ENCODE measurements around the gene EVC2. TPM values are rescaled to one million over a fixed set of nuclear protein-coding genes. Genes with fewer than 3 reads are reported as not detected.
A peak's percentile ranks its signal among the peaks of the same experiment; 100 is the strongest.

Gene EVC2
- total and polyA plus RNA-seq, 2 of the 4 experiments (the other 2 are of a cell fraction), result 2.7 to 5.9 TPM

DNA sequence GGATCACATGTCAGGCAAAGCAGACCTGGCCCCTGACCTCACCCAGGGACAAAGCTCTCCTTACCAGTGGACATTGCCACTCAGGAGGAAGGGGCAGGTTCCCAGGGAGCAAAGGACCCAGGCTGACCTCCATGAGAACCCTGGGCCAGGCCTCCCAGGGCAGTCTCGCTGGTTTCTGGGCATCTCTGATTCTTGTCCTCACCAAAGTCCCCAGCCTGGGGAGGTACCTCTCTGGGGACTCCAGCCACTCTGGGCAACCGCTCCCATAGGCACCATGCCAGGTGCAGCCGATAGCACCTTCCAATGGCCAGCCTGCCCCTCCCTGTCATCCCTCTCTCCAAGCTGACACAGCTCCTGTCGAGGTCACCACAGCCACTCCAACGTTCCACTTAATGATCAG lies 7.9 kb downstream of the EVC2 start:
- Histone ChIP-seq H2AK5ac (ENCODE audit: low read depth, low read length) (no peak overlapping the region), H3K9me1 (ENCODE audit: insufficient read depth, low read length) (peaks cover 6% of the 10 kb centered on the region; the same call in 1 of the 2 replicates), H3K23ac (ENCODE audit: low read depth, low read length) (no peak overlapping the region), H3K14ac (replicated peaks; ENCODE audit: low read depth, low read length) (no peak overlapping the region), H3K4me1 (ENCODE audit: control insufficient read depth, insufficient read depth, low read length) (no peaks in the 10 kb centered on the region), H3K79me1 (ENCODE audit: low read depth in 1 of 2, low read length in 2 of 2) (peaks cover 19 to 40% of the 10 kb centered on the region in 2 experiments), H3K18ac (ENCODE audit: low read depth, low read length) (no peak overlapping the region), H4K91ac (ENCODE audit: insufficient read depth, low read depth, low read length) (no peak overlapping the region), H3K4me3 (ENCODE audit: insufficient read depth, low read depth, low read length) (no peak overlapping the region), H2BK20ac (ENCODE audit: low read depth, low read length) (no peak overlapping the region), H2BK5ac (ENCODE audit: low read depth, low read length, poor library complexity, severe bottlenecking) (no peak overlapping the region), H4K20me1 (ENCODE audit: insufficient read depth, low read length) (peaks cover 4% of the 10 kb centered on the region; the same call in 1 of the 2 replicates), H4K8ac (ENCODE audit: low read depth in 2 of 2, low read length in 2 of 2) (no peak overlapping the region), H2AFZ (replicated peaks; ENCODE audit: low read length, poor library complexity) (no peak overlapping the region), H3K9me3 (ENCODE audit: control insufficient read depth, insufficient read depth, low read length) (no peaks in the 10 kb centered on the region), H3K9ac (ENCODE audit: low read depth, low read length) (no peak overlapping the region), H2AK9ac (replicated peaks; ENCODE audit: low read depth, low read length, poor library complexity) (peak overlapping the region; percentile 23), H2BK120ac (ENCODE audit: low read depth, low read length) (no peak overlapping the region), H4K5ac (ENCODE audit: low read depth, low read length) (no peak overlapping the region), H3K36me3 (ENCODE audit: control insufficient read depth, insufficient read depth, low read length) (peaks cover 35% of the 10 kb centered on the region), H3K56ac (ENCODE audit: extremely low read depth, insufficient read depth, low read length) (no peak overlapping the region), H3K4ac (ENCODE audit: low read depth, low read length) (no peak overlapping the region), H3K27ac (ENCODE audit: insufficient read depth, low read length) (no peak overlapping the region), H2BK15ac (ENCODE audit: low read depth, low read length) (no peak overlapping the region), H3K4me2 (ENCODE audit: low read depth, low read length) (no peak overlapping the region), H3K27me3 (ENCODE audit: control insufficient read depth, insufficient read depth, low read length) (no peaks in the 10 kb centered on the region)
- ChIA-PET POLR2A (ENCODE audit: unreplicated experiment) (no interaction called here), CTCF (no interaction called here)
- dilution Hi-C loops (cut with HindIII; ENCODE audit: low sequenced_read_pairs, unreplicated experiment), result no loop called here
- no CpG with 5 or more reads among the region's 5 CpGs for WGBS, 2 experiments (ENCODE audit: extremely low coverage in 2 of 2, insufficient read length in 1 of 2)
- TF ChIP-seq RCOR1 (IDR thresholded peaks at IDR 0.05; ENCODE audit: insufficient replicate concordance, low read length), result no peak
- no peak for TF ChIP-seq FOS (IDR thresholded peaks at IDR 0.05; ENCODE audit: low read depth, low read length)
- TF ChIP-seq CEBPB (IDR thresholded peaks at IDR 0.05; ENCODE audit: low read depth, low read length), result no peak
- no peak for TF ChIP-seq POLR2A (IDR thresholded peaks at IDR 0.05; ENCODE audit: low read depth, low read length)
- no peak for TF ChIP-seq BHLHE40 (IDR thresholded peaks at IDR 0.05; ENCODE audit: low read depth, low read length)
- TF ChIP-seq, protein P1, sequence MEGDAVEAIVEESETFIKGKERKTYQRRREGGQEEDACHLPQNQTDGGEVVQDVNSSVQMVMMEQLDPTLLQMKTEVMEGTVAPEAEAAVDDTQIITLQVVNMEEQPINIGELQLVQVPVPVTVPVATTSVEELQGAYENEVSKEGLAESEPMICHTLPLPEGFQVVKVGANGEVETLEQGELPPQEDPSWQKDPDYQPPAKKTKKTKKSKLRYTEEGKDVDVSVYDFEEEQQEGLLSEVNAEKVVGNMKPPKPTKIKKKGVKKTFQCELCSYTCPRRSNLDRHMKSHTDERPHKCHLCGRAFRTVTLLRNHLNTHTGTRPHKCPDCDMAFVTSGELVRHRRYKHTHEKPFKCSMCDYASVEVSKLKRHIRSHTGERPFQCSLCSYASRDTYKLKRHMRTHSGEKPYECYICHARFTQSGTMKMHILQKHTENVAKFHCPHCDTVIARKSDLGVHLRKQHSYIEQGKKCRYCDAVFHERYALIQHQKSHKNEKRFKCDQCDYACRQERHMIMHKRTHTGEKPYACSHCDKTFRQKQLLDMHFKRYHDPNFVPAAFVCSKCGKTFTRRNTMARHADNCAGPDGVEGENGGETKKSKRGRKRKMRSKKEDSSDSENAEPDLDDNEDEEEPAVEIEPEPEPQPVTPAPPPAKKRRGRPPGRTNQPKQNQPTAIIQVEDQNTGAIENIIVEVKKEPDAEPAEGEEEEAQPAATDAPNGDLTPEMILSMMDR (conservative IDR thresholded peaks at IDR 0.05; ENCODE audit: low read depth, low read length), result no peak
- TF ChIP-seq MAZ (IDR thresholded peaks at IDR 0.05; ENCODE audit: borderline replicate concordance, low read depth, low read length), result no peak
- TF ChIP-seq SMC3 (IDR thresholded peaks at IDR 0.05; ENCODE audit: low read depth, low read length), result no peak
- TF ChIP-seq MXI1 (IDR thresholded peaks at IDR 0.05; ENCODE audit: borderline replicate concordance, low read depth, low read length), result no peak
- TF ChIP-seq, protein P2, sequence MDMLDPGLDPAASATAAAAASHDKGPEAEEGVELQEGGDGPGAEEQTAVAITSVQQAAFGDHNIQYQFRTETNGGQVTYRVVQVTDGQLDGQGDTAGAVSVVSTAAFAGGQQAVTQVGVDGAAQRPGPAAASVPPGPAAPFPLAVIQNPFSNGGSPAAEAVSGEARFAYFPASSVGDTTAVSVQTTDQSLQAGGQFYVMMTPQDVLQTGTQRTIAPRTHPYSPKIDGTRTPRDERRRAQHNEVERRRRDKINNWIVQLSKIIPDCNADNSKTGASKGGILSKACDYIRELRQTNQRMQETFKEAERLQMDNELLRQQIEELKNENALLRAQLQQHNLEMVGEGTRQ (IDR thresholded peaks at IDR 0.05; ENCODE audit: low read depth, low read length), result no peak
- ATAC-seq (ENCODE audit: low read depth), result no peak
- no peak for DNase-seq
- intact Hi-C loops (cut with micrococcal nuclease), result no loop called here
- in situ Hi-C loops (cut with MboI; ENCODE audit: low sequenced_read_pairs), result no loop called here
- no TSS peak for BruUV-seq (replicated peaks)

Data from IMR-90 (cell line).